ENCODE data around the gene FGF22. TPM values are rescaled to one million over a fixed set of nuclear protein-coding genes. Genes with fewer than 3 reads are reported as not detected.

FGF22 gene
- total and polyA plus RNA-seq, 4 experiments from 2014 or later = 1.8 to 1.9 TPM; not detected in 2

- Mint-ChIP-seq H3K27me3 (no peaks in the 10 kb centered on the region), H3K36me3 (peaks cover 3 to 27% of the 10 kb centered on the region in 2 donors)
These were observed 13.7 kb downstream of the FGF22 start for GRCh38 chr19:653425-653824.

GRCh38 chr19:655691-656090 is 16.0 kb downstream of the FGF22 start:
- Histone ChIP-seq H3K27ac (ENCODE audit: low read depth, low read length) (no peak overlapping the region), H3K9me3 (ENCODE audit: control insufficient read depth in 1 of 2, low read length in 2 of 2) (no peaks in the 10 kb centered on the region), H3K4me3 (ENCODE audit: low read length in 2 of 2) (no peak overlapping the region), H3K4me1 (ENCODE audit: insufficient read depth, low read length) (peaks cover 65% of the 10 kb centered on the region), H3K27me3 (ENCODE audit: insufficient read depth, low read length) (no peaks in the 10 kb centered on the region), H3K36me3 (ENCODE audit: insufficient read depth, low read length) (peaks cover 39% of the 10 kb centered on the region)
- intact Hi-C loops (cut with micrococcal nuclease) = no loop called here
- POLR2A ChIA-PET (ENCODE audit: partially characterized antibody) = interaction anchor here (0.6 to 1.7 kb wide), 2 partner anchors 13 to 21 kb away, joined by 3 to 6 read pairs; no protein-coding TSS in a partner anchor
- no peak for DNase-seq
- Mint-ChIP-seq H3K4me1 (peaks cover 22 to 64% (median 44%) of the 10 kb centered on the region in 4 donors), H3K9me3 (peaks cover 0 to 2% (median 0%) of the 10 kb centered on the region in 8 donors), H3K27me3 (peaks cover 0 to 3% of the 10 kb centered on the region in 2 donors), H3K27ac (peak overlapping the region in 6 of 7 donors; percentile 72 to 100 (median 81)), H3K36me3 (peaks cover 3 to 33% of the 10 kb centered on the region in 2 donors), H3K4me3 (peak overlapping the region in 4 of 8 donors; percentile 28 to 76 (median 42))
- CTCF ChIA-PET (ENCODE audit: partially characterized antibody) = no interaction called here

More at GRCh38 chr19:653425-653824, 13.7 kb downstream of the FGF22 start:
- H3K9me3 ChIP-seq (ENCODE audit: control insufficient read depth in 1 of 2, low read length in 2 of 2) = no peaks in the 10 kb centered on the region
- H3K27ac ChIP-seq (ENCODE audit: low read depth, low read length) = no peak overlapping the region
- H3K4me1 ChIP-seq (ENCODE audit: insufficient read depth, low read length) = peaks cover 42% of the 10 kb centered on the region
- H3K4me1 Mint-ChIP-seq = peaks cover 17 to 44% (median 28%) of the 10 kb centered on the region in 4 donors
- H3K27me3 ChIP-seq (ENCODE audit: insufficient read depth, low read length) = no peaks in the 10 kb centered on the region
- POLR2A ChIA-PET (ENCODE audit: partially characterized antibody) = no interaction called here
- H3K4me3 ChIP-seq (ENCODE audit: low read length in 2 of 2) = no peak overlapping the region
- H3K4me3 Mint-ChIP-seq = peak overlapping the region in 1 of 8 donors; percentile 36
- peaks cover 0 to 2% (median 0%) of the 10 kb centered on the region in 8 donors for H3K9me3 Mint-ChIP-seq
- CTCF ChIA-PET (ENCODE audit: partially characterized antibody) = no interaction called here
- DNase-seq = no peak
- peaks cover 42% of the 10 kb centered on the region for H3K36me3 ChIP-seq (ENCODE audit: insufficient read depth, low read length)
- H3K27ac Mint-ChIP-seq = no peak overlapping the region
- intact Hi-C loops (cut with micrococcal nuclease) = no loop called here

GRCh38 chr19:656751-657559 is 17.3 kb downstream of the FGF22 start:
- DNase-seq = no peak
- no peaks in the 10 kb centered on the region for H3K9me3 ChIP-seq (ENCODE audit: control insufficient read depth in 1 of 2, low read length in 2 of 2)
- no peaks in the 10 kb centered on the region for H3K27me3 ChIP-seq (ENCODE audit: insufficient read depth, low read length)
- H3K36me3 ChIP-seq (ENCODE audit: insufficient read depth, low read length) = peaks cover 27% of the 10 kb centered on the region
- peak overlapping the region; percentile 40 for H3K27ac ChIP-seq (ENCODE audit: low read depth, low read length)
- Mint-ChIP-seq H3K27me3 (peaks cover 0 to 3% of the 10 kb centered on the region in 2 donors), H3K4me3 (peak overlapping the region in 5 of 8 donors; percentile 17 to 54 (median 40)), H3K9me3 (peaks cover 0 to 2% (median 0%) of the 10 kb centered on the region in 8 donors), H3K27ac (peak overlapping the region in 6 of 7 donors; percentile 36 to 100 (median 60)), H3K36me3 (peaks cover 3 to 41% of the 10 kb centered on the region in 2 donors), H3K4me1 (peaks cover 22 to 66% (median 51%) of the 10 kb centered on the region in 4 donors)
- POLR2A ChIA-PET (ENCODE audit: partially characterized antibody) = interaction anchor here (0.6 to 1.7 kb wide), 5 partner anchors 14 to 73 kb away, joined by 3 to 6 read pairs (median 4); partner anchors contain the start of gene POLRMT
- CTCF ChIA-PET (ENCODE audit: partially characterized antibody) = no interaction called here
- no peak overlapping the region for H3K4me3 ChIP-seq (ENCODE audit: low read length in 2 of 2)
- intact Hi-C loops (cut with micrococcal nuclease) = no loop called here
- H3K4me1 ChIP-seq (ENCODE audit: insufficient read depth, low read length) = peaks cover 67% of the 10 kb centered on the region

- POLR2A ChIA-PET (ENCODE audit: partially characterized antibody) = interaction anchor here (0.9 kb wide), 1 partner anchor 73 kb away, joined by 3 read pairs; no protein-coding TSS in a partner anchor
- peak overlapping the region in 5 of 7 donors; percentile 24 to 100 (median 57) for H3K27ac Mint-ChIP-seq
These were observed 17.9 kb downstream of the FGF22 start for GRCh38 chr19:657611-658010.

GRCh38 chr19:658059-658839 is 18.6 kb downstream of the FGF22 start:
- peaks cover 0 to 2% (median 0%) of the 10 kb centered on the region in 8 donors for H3K9me3 Mint-ChIP-seq
- DNase-seq = no peak
- H3K27ac ChIP-seq (ENCODE audit: low read depth, low read length) = peak overlapping the region; percentile 96
- peaks cover 3 to 43% of the 10 kb centered on the region in 2 donors for H3K36me3 Mint-ChIP-seq
- POLR2A ChIA-PET (ENCODE audit: partially characterized antibody) = interaction anchor here (0.6 to 6.1 kb wide), 4 partner anchors 21 to 47 kb away, joined by 4 to 54 read pairs (median 30); partner anchors contain the start of gene POLRMT
- H3K4me3 ChIP-seq (ENCODE audit: low read length in 2 of 2) = no peak overlapping the region
- peaks cover 22 to 68% (median 51%) of the 10 kb centered on the region in 4 donors for H3K4me1 Mint-ChIP-seq
- peaks cover 65% of the 10 kb centered on the region for H3K4me1 ChIP-seq (ENCODE audit: insufficient read depth, low read length)
- CTCF ChIA-PET (ENCODE audit: partially characterized antibody) = no interaction called here
- no peaks in the 10 kb centered on the region for H3K9me3 ChIP-seq (ENCODE audit: control insufficient read depth in 1 of 2, low read length in 2 of 2)
- H3K27ac Mint-ChIP-seq = peak overlapping the region; percentile 32 to 100 (median 71)
- H3K36me3 ChIP-seq (ENCODE audit: insufficient read depth, low read length) = peaks cover 14% of the 10 kb centered on the region
- H3K27me3 ChIP-seq (ENCODE audit: insufficient read depth, low read length) = no peaks in the 10 kb centered on the region
- peaks cover 0 to 3% of the 10 kb centered on the region in 2 donors for H3K27me3 Mint-ChIP-seq
- intact Hi-C loops (cut with micrococcal nuclease) = no loop called here
- peak overlapping the region in 5 of 8 donors; percentile 21 to 63 (median 48) for H3K4me3 Mint-ChIP-seq

More at GRCh38 chr19:657611-658010, 17.9 kb downstream of the FGF22 start:
- H3K4me3 Mint-ChIP-seq = peak overlapping the region in 3 of 8 donors; percentile 13 to 25 (median 17)
- intact Hi-C loops (cut with micrococcal nuclease) = no loop called here
- H3K4me3 ChIP-seq (ENCODE audit: low read length in 2 of 2) = no peak overlapping the region
- H3K4me1 ChIP-seq (ENCODE audit: insufficient read depth, low read length) = peaks cover 67% of the 10 kb centered on the region
- no peaks in the 10 kb centered on the region for H3K9me3 ChIP-seq (ENCODE audit: control insufficient read depth in 1 of 2, low read length in 2 of 2)
- H3K9me3 Mint-ChIP-seq = peaks cover 0 to 2% (median 0%) of the 10 kb centered on the region in 8 donors
- peak overlapping the region; percentile 40 for H3K27ac ChIP-seq (ENCODE audit: low read depth, low read length)
- peaks cover 22 to 67% (median 51%) of the 10 kb centered on the region in 4 donors for H3K4me1 Mint-ChIP-seq
- no peak for DNase-seq
- H3K36me3 ChIP-seq (ENCODE audit: insufficient read depth, low read length) = peaks cover 20% of the 10 kb centered on the region
- H3K27me3 Mint-ChIP-seq = peaks cover 0 to 3% of the 10 kb centered on the region in 2 donors
- no peaks in the 10 kb centered on the region for H3K27me3 ChIP-seq (ENCODE audit: insufficient read depth, low read length)
- peaks cover 3 to 43% of the 10 kb centered on the region in 2 donors for H3K36me3 Mint-ChIP-seq
- CTCF ChIA-PET (ENCODE audit: partially characterized antibody) = no interaction called here

GRCh38 chr19:658916-659839 is 19.5 kb downstream of the FGF22 start:
- Histone ChIP-seq H3K27me3 (ENCODE audit: insufficient read depth, low read length) (no peaks in the 10 kb centered on the region), H3K36me3 (ENCODE audit: insufficient read depth, low read length) (peaks cover 6% of the 10 kb centered on the region), H3K9me3 (ENCODE audit: control insufficient read depth in 1 of 2, low read length in 2 of 2) (no peaks in the 10 kb centered on the region), H3K4me1 (ENCODE audit: insufficient read depth, low read length) (peaks cover 64% of the 10 kb centered on the region), H3K27ac (ENCODE audit: low read depth, low read length) (peak overlapping the region; percentile 96), H3K4me3 (ENCODE audit: low read length in 2 of 2) (peak overlapping the region in 1 of 2 donors; percentile 83)
- Mint-ChIP-seq H3K27me3 (peaks cover 0 to 3% of the 10 kb centered on the region in 2 donors), H3K9me3 (peaks cover 0 to 4% (median 0%) of the 10 kb centered on the region in 8 donors), H3K36me3 (peaks cover 3 to 39% of the 10 kb centered on the region in 2 donors), H3K4me3 (peak overlapping the region; percentile 94 to 100 (median 98)), H3K4me1 (peaks cover 24 to 75% (median 52%) of the 10 kb centered on the region in 4 donors), H3K27ac (peak overlapping the region; percentile 97 to 100 (median 99))
- ChIA-PET CTCF (ENCODE audit: partially characterized antibody) (no interaction called here), POLR2A (ENCODE audit: partially characterized antibody) (interaction anchor here (0.6 to 6.1 kb wide), 6 partner anchors 9 to 148 kb away, joined by 3 to 54 read pairs (median 24); partner anchors contain the start of gene POLRMT)
- DNase-seq = peak; percentile 43 to 87 (median 50)
- intact Hi-C loops (cut with micrococcal nuclease) = no loop called here
